Adipose tissue (tissue), 3 donors: ENCODE data around the gene TRPM3. TPM values are rescaled to one million over a fixed set of nuclear protein-coding genes. Genes with fewer than 3 reads are reported as not detected.

Experiments
- H3K27ac ChIP-seq: one replicate; pipeline ENCODE4 v1.5.1; 2013; ENCODE audit warnings: low read depth, low read length
- WGBS, 3 donors: extraction: QIAGEN DNeasy Blood & Tissue Kit; methylation state at CpG; one replicate each; pipeline ENCODE4 v1.1.7; 2013; 5-methylcytosine and 5-hydroxymethylcytosine counted together
- polyA plus RNA-seq, 3 donors: library from polyadenylated mRNA; stranded (reverse); fragments of 200-250 nt; gene quantifications; one replicate each; pipeline ENCODE4 v1.2.3, GENCODE V29; 2013
- donor health status: healthy with polysubstance abuse.
- donor health status: Bipolar disorder and iron deficiency.
- donor health status: healthy.

The TRPM3 gene
- polyA plus RNA-seq, 3 donors, result 0.09 to 0.22 (median 0.10) TPM

DNA sequence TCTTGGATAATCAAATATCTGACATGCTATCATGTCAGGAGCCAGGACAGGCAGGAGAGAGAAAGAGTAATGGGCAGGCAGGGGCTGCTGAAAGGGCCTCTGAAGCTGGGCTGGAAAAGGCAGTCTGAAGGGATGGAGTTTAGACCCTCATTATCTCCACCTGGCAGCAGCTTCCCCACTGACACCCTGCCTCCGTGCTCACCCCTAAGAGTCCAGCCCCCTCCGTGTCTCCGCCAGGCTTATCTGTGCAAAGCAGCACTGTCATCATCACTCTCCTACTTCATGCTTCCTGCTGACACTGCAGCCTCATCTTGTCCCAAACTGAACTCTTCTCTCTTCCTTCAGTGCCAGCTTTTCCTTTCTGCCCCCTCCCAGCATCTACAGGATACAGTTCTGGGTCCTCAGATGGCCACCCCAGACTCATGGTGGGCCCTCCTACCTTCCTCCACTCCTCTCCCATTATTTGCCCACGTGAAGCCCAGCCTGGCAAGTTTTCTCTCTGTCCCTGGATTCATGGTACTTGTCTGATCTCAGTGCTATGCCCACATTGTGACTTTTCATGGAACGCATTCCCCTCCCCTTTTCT lies 636.1 kb downstream of the TRPM3 start:
- WGBS, 3 donors, result 46 to 83% (median 50%) methylated on average over 5 of the region's 5 CpGs
- no peak overlapping the region for H3K27ac ChIP-seq

DNA sequence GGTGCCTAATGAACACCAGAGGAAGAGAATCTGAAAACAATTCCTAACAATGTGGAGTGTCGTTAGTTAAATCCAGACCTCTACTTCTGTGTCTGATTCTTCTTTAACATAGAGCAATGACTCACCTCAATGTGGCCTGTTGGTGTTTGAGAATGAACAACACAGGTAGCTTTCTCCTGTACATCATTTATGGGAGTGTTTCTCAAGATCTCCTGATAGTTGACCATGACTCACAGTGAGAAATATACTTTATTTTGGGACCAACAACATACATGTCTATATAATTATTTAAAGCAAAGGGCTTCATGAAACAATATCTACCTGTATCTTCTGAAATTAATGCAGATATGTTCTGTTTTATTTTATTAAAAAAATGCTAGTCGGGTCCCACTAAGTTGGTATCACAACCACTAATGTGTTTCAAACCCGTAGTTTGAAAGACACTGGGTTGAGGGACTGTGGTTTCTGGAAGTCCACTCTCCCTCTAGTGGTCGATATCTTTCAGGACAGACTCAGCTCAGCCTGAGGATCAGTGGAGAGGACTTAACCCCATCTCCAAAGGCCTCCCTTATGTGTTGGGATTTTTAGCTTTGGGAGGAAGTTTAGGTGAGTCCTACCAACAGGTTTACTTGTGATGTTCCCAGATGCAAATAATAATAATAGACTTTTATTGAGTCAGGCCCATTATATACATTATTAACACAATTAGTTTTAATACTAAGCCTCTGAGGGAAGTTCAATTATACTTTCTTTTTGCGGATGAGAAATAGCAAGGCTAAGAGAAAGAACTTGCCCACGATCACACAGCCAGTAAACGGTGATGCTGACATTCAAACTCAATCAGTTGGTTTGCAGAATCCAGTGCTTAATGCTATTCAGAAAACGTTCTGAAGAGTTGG lies 636.9 kb downstream of the TRPM3 start:
- WGBS, 3 donors, result 48 to 54% (median 50%) methylated on average over 8 of the region's 8 CpGs
- no peak overlapping the region for H3K27ac ChIP-seq

DNA sequence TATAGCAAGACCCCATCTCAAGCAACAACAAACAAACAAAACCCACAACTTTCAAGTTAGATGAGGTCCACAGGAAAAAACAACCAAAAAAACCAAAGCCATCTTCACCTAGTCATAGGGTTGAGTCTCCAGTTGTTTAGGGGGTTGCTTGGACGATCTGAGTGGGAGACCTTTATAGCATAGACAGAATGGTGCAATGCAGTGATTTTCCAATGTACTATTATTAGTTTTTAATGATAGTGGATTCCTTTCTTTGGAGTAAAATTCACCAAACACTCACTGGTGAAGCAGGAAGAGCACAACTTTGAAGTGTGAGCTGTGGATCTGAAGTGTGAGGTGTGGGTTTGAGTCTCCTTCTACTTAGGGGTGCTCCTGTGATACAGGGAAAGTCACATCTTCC lies 640.0 kb downstream of the TRPM3 start:
- 82 to 95% (median 93%) methylated on average over 1 of the region's 1 CpG for WGBS, 3 donors

DNA sequence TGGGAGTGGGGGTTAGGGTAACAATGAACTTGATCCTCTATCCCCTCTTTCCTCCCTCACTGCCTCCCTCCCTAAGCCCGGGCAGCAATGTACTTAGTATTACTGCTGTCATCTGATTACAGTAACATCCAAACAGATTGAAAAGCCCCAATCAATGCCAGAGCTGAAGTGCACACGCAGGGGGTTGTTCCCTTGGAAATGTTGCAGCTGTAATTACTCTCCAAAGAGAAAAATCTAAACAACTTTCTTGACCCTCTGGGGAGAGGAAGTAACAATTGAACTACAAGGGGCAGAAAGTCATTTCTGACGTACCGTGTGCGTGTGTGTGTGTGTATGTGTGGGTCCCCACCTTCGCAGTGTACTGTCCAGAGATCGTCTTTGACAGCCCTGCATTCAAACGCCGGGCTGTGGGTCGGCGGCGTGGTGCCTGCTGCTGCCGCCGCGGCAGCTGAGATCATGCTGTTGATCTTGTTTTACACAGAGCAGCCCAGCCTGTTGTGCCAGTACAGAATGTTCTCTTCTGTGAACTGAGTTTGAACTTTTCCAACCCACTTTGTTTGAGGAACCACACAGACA lies 640.9 kb downstream of the TRPM3 start:
- WGBS, 3 donors, result 7 to 29% (median 29%) methylated on average over 15 of the region's 15 CpGs
- peak overlapping the region; percentile 99 for H3K27ac ChIP-seq

More for the DNA sequence above, 640.0 kb downstream of the TRPM3 start:
- H3K27ac ChIP-seq, result peak overlapping the region; percentile 99

DNA sequence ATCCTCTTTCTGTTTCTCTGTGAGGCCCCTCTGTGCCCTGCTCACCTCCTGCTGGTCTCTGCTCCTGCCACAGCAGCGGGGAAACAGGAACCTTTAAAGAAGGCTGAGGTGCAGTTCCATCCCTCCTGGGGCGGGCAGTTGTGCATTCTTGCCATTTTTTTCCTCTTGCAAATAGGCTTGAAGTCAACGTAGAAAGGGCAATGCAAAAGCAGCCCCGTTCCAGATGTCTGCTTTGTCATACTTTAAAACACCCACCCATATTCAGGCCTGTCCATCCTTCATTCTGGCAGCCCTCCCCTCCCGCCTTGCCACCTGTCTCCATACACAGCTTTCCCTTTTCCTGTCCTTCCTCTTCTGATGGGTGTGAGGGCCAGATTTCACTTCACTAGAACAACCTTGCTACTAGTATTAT lies 641.5 kb downstream of the TRPM3 start:
- WGBS, 3 donors, result 39 to 70% (median 61%) methylated on average over 5 of the region's 5 CpGs
- peak overlapping the region; percentile 97 for H3K27ac ChIP-seq
